ENCODE results near the gene MCOLN2. TPM values are rescaled to one million over a fixed set of nuclear protein-coding genes. Genes with fewer than 3 reads are reported as not detected.
"Not testable (repeated sequence)": the region's sequence is repeated elsewhere in the genome, so short reads cannot be mapped to it uniquely, and the experiment has no call there.

MCOLN2 gene
- total RNA-seq (2014; rRNA removed; shearing (Covaris generic)): 1.4 and 1.9 TPM in 2 replicates

DNA sequence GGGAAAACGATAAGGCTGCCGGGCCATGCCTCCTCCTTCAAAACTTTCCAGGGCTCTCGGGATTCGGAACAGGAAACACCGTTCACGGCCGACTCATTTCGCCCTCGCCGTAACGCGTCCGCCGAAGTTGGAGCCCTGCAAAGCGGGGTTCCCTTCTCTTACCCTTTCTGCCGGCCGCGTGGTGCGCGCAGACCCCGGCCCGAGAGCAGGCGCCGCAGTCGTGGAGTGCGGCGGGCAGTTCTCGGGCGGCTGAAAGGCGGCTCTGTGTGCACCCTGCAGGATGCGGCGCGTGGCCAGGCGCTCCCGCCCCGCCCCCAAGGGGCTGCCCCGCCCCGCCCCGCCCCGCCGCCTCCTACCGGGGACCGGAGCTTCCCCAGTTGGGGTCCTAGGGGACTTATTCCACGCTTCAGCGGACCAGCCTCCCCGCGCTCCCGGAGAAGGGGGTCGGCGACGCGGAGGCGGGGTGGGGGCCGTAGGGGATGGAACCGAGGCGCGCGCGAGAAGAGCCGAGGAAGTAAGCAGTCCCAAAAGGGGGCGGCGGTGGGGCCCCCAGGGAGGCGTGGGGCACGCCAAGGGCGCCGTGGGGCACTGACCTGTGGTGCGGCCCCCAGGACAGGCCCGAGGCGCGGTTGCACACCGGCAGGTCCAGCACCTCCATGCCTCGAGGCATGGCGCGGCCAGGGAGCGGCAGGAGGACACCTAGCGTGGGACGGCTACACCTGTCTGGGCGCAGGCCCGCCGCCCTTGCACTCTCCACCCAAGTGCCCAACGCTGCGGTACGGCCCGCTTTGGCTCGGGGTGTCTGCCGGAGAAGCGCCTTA, at the start of gene MCOLN2:
TSS of gene MCOLN2 (minus strand) at position 268 of the 821 bp plus-strand sequence. CDS start at position 27, 241 bp downstream.
- peak in 1 of 2 experiments; percentile 44 for DNase-seq (ENCODE audit: low read depth in 1 of 2, low spot score in 2 of 2)
- H3K4me1 ChIP-seq (replicated peaks): peaks cover 8% of the 10 kb centered on the region
- no peaks in the 10 kb centered on the region for H3K9me3 ChIP-seq (replicated peaks)
- peaks cover 42% of the 10 kb centered on the region for H3K27me3 ChIP-seq (replicated peaks)
- no peaks in the 10 kb centered on the region for H3K36me3 ChIP-seq
- H3K4me3 ChIP-seq: peak within 1 kb of the TSS; percentile 45
- no peak within 1 kb of the TSS for H3K27ac ChIP-seq

- Histone ChIP-seq H3K9me3 (replicated peaks) (no peaks in the 10 kb centered on the region), H3K27ac (no peak overlapping the region), H3K4me1 (replicated peaks) (no peaks in the 10 kb centered on the region), H3K36me3 (no peaks in the 10 kb centered on the region), H3K27me3 (replicated peaks) (peaks cover 34% of the 10 kb centered on the region), H3K4me3 (no peak overlapping the region)
- no peak for DNase-seq (ENCODE audit: low read depth in 1 of 2, low spot score in 2 of 2)
These were observed 45.5 kb upstream of the MCOLN2 start for GRCh38 chr1:85042413-85042812.

DNA sequence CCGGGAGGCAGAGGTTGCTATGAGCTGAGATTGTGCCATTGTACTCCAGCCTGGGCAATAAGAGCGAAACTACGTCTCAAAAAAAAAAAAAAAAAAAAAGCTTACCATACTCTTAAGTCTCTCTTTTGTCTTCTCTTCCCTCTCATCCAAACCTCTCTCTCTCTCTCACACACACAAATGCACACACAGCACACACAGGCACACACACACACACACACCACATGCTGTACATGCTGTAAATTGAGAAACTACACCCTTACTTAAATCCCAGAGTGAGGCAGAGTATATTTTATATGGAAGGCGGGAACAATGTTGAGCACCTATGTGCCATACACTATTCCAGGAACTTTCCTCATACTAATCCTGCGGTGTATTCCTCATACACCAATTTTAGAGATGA, 44.9 kb upstream of the MCOLN2 start:
- H3K4me3 ChIP-seq: no peak overlapping the region
- no peaks in the 10 kb centered on the region for H3K9me3 ChIP-seq (replicated peaks)
- DNase-seq (ENCODE audit: low read depth in 1 of 2, low spot score in 2 of 2): no peak
- H3K36me3 ChIP-seq: no peaks in the 10 kb centered on the region
- no peaks in the 10 kb centered on the region for H3K4me1 ChIP-seq (replicated peaks)
- H3K27me3 ChIP-seq (replicated peaks): peaks cover 34% of the 10 kb centered on the region
- no peak overlapping the region for H3K27ac ChIP-seq

- Histone ChIP-seq H3K27me3 (replicated peaks) (peaks cover 6% of the 10 kb centered on the region; the same call in 1 of the 2 replicates), H3K4me3 (no peak overlapping the region), H3K36me3 (no peaks in the 10 kb centered on the region), H3K27ac (no peak overlapping the region), H3K9me3 (replicated peaks) (no peaks in the 10 kb centered on the region), H3K4me1 (replicated peaks) (no peaks in the 10 kb centered on the region)
- no peak for DNase-seq (ENCODE audit: low read depth in 1 of 2, low spot score in 2 of 2)
These were observed 36.3 kb upstream of the MCOLN2 start for GRCh38 chr1:85033221-85033620.

GRCh38 chr1:85030536-85030935, 33.6 kb upstream of the MCOLN2 start:
- no peak for DNase-seq (ENCODE audit: low read depth in 1 of 2, low spot score in 2 of 2)
- H3K27me3 ChIP-seq (replicated peaks): no peaks in the 10 kb centered on the region
- no peak overlapping the region for H3K4me3 ChIP-seq
- no peaks in the 10 kb centered on the region for H3K9me3 ChIP-seq (replicated peaks)
- H3K36me3 ChIP-seq: no peaks in the 10 kb centered on the region
- H3K4me1 ChIP-seq (replicated peaks): no peaks in the 10 kb centered on the region
- no peak overlapping the region for H3K27ac ChIP-seq

- Histone ChIP-seq H3K27ac (no peak overlapping the region), H3K9me3 (replicated peaks) (no peaks in the 10 kb centered on the region), H3K36me3 (no peaks in the 10 kb centered on the region), H3K4me1 (replicated peaks) (no peaks in the 10 kb centered on the region), H3K4me3 (no peak overlapping the region), H3K27me3 (replicated peaks) (no peaks in the 10 kb centered on the region)
- no peak for DNase-seq (ENCODE audit: low read depth in 1 of 2, low spot score in 2 of 2)
These were observed 31.2 kb upstream of the MCOLN2 start for GRCh38 chr1:85028151-85028550.

DNA sequence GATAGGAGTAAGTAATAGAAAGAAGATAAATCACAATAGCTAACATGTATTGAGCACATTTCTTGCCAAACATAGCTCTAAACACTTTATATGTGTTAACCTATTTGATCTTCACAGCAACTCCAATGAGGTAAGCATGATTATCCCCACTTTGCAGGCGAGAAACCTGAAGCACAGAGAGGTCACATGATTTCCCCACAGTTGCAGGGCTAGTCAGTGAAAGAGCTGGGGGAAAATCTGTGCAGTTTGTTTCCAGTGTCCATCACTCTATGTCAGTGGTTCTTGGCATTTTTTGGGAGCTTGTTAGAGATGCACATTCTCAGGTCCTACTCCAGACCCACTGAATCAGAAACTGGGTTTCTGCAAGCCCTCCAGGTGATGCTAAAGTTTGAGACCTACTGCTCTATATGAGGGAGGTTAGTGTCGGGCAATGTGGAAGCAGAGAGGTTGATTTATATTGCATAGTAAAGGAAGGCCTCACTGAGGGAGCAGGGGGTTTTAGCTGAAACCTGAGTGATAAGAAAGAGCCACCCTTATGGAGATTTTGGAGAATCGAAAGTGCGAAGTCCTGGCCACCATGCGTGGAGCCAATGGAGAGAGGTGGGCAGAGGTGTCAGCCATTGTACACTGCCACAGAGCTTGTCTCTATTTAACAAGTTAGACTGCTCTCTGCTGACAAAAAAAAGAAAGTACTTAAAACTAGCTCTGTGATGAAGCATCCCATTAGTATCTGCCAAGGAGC, 30.5 kb upstream of the MCOLN2 start:
- no peak overlapping the region for H3K4me3 ChIP-seq
- no peaks in the 10 kb centered on the region for H3K36me3 ChIP-seq
- H3K4me1 ChIP-seq (replicated peaks): no peaks in the 10 kb centered on the region
- H3K27ac ChIP-seq: no peak overlapping the region
- H3K9me3 ChIP-seq (replicated peaks): no peaks in the 10 kb centered on the region
- H3K27me3 ChIP-seq (replicated peaks): no peaks in the 10 kb centered on the region
- no peak for DNase-seq (ENCODE audit: low read depth in 1 of 2, low spot score in 2 of 2)

DNA sequence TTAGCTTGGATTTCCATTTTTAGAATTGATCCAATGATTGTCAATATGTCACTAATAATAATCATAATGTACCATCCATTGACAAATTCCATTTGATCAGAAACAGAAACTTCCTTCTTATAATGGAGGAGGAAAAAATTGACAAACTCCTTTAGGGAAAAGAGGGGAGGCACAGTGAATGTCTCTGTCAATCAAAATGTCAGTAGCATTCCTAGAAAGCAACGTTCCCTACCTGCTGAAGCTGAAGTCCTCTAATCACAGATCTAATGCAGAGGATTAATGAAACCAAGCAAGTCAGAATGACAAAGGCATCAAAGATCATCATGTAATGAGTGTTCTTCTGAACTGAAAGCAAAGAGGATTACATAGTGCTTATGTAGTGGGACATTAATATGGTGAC, 29.0 kb upstream of the MCOLN2 start:
- Histone ChIP-seq H3K4me3 (no peak overlapping the region), H3K27me3 (replicated peaks) (0 out of 2 replicates have a peak, but pooled peaks cover 3% of the 10 kb centered on the region), H3K27ac (no peak overlapping the region), H3K9me3 (replicated peaks) (no peaks in the 10 kb centered on the region), H3K36me3 (no peaks in the 10 kb centered on the region), H3K4me1 (replicated peaks) (no peaks in the 10 kb centered on the region)
- DNase-seq (ENCODE audit: low read depth in 1 of 2, low spot score in 2 of 2): no peak

DNA sequence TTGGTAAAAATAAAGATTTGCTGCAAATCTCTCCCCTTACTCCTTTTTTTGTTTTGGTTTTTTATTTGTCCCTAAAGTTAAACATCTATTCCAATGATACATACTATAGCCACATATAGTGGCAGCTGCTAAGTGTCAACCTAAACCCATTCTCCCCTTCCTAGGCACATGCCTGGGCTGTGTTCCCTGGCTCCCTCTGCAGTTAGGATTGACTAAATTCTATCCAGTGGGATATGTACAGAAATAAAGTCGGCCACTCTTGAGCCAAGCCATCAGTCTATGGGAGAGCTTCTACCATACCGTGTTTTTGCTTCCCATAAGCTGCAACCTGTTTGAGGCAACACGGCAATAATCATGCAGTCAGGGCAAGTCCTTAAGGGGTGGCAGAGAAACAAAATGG, 27.8 kb upstream of the MCOLN2 start:
- Histone ChIP-seq H3K27ac (no peak overlapping the region), H3K36me3 (no peaks in the 10 kb centered on the region), H3K4me1 (replicated peaks) (no peaks in the 10 kb centered on the region), H3K9me3 (replicated peaks) (no peaks in the 10 kb centered on the region), H3K4me3 (no peak overlapping the region), H3K27me3 (replicated peaks) (0 out of 2 replicates have a peak, but pooled peaks cover 3% of the 10 kb centered on the region)
- no peak for DNase-seq (ENCODE audit: low read depth in 1 of 2, low spot score in 2 of 2)

- H3K36me3 ChIP-seq: no peaks in the 10 kb centered on the region
- H3K27ac ChIP-seq: no peak overlapping the region
- no peaks in the 10 kb centered on the region for H3K9me3 ChIP-seq (replicated peaks)
- DNase-seq (ENCODE audit: low read depth in 1 of 2, low spot score in 2 of 2): no peak
- H3K4me3 ChIP-seq: no peak overlapping the region
- no peaks in the 10 kb centered on the region for H3K4me1 ChIP-seq (replicated peaks)
- H3K27me3 ChIP-seq (replicated peaks): 0 out of 2 replicates have a peak, but pooled peaks cover 3% of the 10 kb centered on the region
These were observed 25.8 kb upstream of the MCOLN2 start for GRCh38 chr1:85022700-85023099.

GRCh38 chr1:85019994-85020393, 23.1 kb upstream of the MCOLN2 start:
- Histone ChIP-seq H3K27me3 (replicated peaks) (0 out of 2 replicates have a peak, but pooled peaks cover 3% of the 10 kb centered on the region), H3K4me1 (replicated peaks) (no peaks in the 10 kb centered on the region), H3K36me3 (no peaks in the 10 kb centered on the region), H3K4me3 (no peak overlapping the region), H3K27ac (no peak overlapping the region), H3K9me3 (replicated peaks) (no peaks in the 10 kb centered on the region)
- DNase-seq (ENCODE audit: low read depth in 1 of 2, low spot score in 2 of 2): no peak

DNA sequence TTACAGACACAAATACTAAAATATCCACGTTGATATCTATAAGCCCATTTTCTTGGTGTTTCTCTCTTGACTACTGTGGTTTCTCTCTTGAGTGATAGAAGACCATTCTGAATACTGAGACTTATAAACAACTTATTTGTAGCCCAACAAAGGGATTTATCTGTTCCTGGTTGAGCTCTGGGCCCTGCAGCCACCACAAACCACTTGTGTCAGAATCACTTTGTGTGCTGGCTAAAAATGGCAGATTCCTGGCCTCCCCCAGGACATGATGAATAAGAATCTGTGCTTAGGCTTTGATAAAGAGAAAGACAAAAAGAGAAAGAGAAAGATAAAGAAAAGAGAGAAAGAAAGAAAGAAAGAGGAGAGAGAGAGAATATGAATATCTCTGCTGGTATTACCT, 18.9 kb upstream of the MCOLN2 start:
- H3K36me3 ChIP-seq: no peaks in the 10 kb centered on the region
- H3K27me3 ChIP-seq (replicated peaks): peaks cover 3% of the 10 kb centered on the region; the same call in 1 of the 2 replicates
- DNase-seq (ENCODE audit: low read depth in 1 of 2, low spot score in 2 of 2): no peak
- no peaks in the 10 kb centered on the region for H3K4me1 ChIP-seq (replicated peaks)
- no peak overlapping the region for H3K4me3 ChIP-seq
- H3K27ac ChIP-seq: no peak overlapping the region
- no peaks in the 10 kb centered on the region for H3K9me3 ChIP-seq (replicated peaks)

GRCh38 chr1:85005641-85006040, 8.7 kb upstream of the MCOLN2 start:
- H3K27ac ChIP-seq; H3K36me3 ChIP-seq; H3K9me3 ChIP-seq (replicated peaks); H3K4me1 ChIP-seq (replicated peaks); H3K4me3 ChIP-seq; H3K27me3 ChIP-seq (replicated peaks); DNase-seq (ENCODE audit: low read depth in 1 of 2, low spot score in 2 of 2): not testable (repeated sequence)

GRCh38 chr1:85001742-85002141, 4.8 kb upstream of the MCOLN2 start:
- Histone ChIP-seq H3K27ac (no peak overlapping the region), H3K9me3 (replicated peaks) (no peaks in the 10 kb centered on the region), H3K36me3 (no peaks in the 10 kb centered on the region), H3K27me3 (replicated peaks) (peaks cover 30% of the 10 kb centered on the region), H3K4me3 (no peak overlapping the region), H3K4me1 (replicated peaks) (peaks cover 5% of the 10 kb centered on the region)
- no peak for DNase-seq (ENCODE audit: low read depth in 1 of 2, low spot score in 2 of 2)
